SK-N-SH treated with all-trans-retinoic acid at 6 μM for 48 hours (cell line): ENCODE results near the gene CDK4.

Source experiments
- ARNTL ChIP-seq: fragments of 450-650 bp; formaldehyde crosslinking; IDR thresholded peaks from 2 replicates; pipeline ENCODE4 v1.5.0; 2020; ENCODE audit warnings: low read depth, mild to moderate bottlenecking, moderate library complexity, borderline replicate concordance
- CREB5 ChIP-seq: fragments of 250-450 bp; sonication (Bioruptor Pico); IDR thresholded peaks from 2 replicates; pipeline ENCODE4 v1.5.1; 2020; ENCODE audit warnings: low read depth, mild to moderate bottlenecking, moderate library complexity
- ISL1 ChIP-seq: fragments of 250-450 bp; sonication (Bioruptor Pico); IDR thresholded peaks from 2 replicates; pipeline ENCODE4 v2.1.2; 2022; ENCODE audit warnings: mild to moderate bottlenecking, moderate library complexity
- PATZ1 ChIP-seq: fragments of 250-450 bp; sonication (Bioruptor Pico); IDR thresholded peaks from 2 replicates; pipeline ENCODE4 v1.8.0; 2020; ENCODE audit warnings: mild to moderate bottlenecking, moderate library complexity, borderline replicate concordance
- POU6F1 ChIP-seq: fragments of 250-450 bp; sonication (Bioruptor Pico); IDR thresholded peaks from 2 replicates; pipeline ENCODE4 v1.8.0; 2021; ENCODE audit warnings: low read depth, mild to moderate bottlenecking, moderate library complexity, borderline replicate concordance
- RARB ChIP-seq: fragments of 250-450 bp; sonication (Bioruptor Pico); IDR thresholded peaks from 2 replicates; pipeline ENCODE4 v1.8.0; 2021; ENCODE audit warnings: mild to moderate bottlenecking, moderate library complexity
- SNAI2 ChIP-seq: fragments of 250-450 bp; sonication (Bioruptor Pico); IDR thresholded peaks from 2 replicates; pipeline ENCODE4 v1.5.0; 2020; ENCODE audit warnings: mild to moderate bottlenecking, moderate library complexity
- TOX ChIP-seq: fragments of 250-450 bp; sonication (Bioruptor Pico); IDR thresholded peaks from 2 replicates; pipeline ENCODE4 v1.8.0; 2021; ENCODE audit warnings: mild to moderate bottlenecking, moderate library complexity, borderline replicate concordance
- TSHZ2 ChIP-seq: fragments of 250-450 bp; sonication (Bioruptor Pico); IDR thresholded peaks from 2 replicates; pipeline ENCODE4 v1.5.0; 2020; ENCODE audit warnings: mild to moderate bottlenecking, moderate library complexity
- ZC3H10 ChIP-seq: fragments of 250-450 bp; sonication (Bioruptor Pico); IDR thresholded peaks from 2 replicates; pipeline ENCODE4 v1.5.1; 2021; ENCODE audit warnings: mild to moderate bottlenecking, moderate library complexity
- ZFP3 ChIP-seq: fragments of 250-450 bp; sonication (Bioruptor Pico); IDR thresholded peaks from 2 replicates; pipeline ENCODE4 v1.5.0; 2020; ENCODE audit warnings: mild to moderate bottlenecking, moderate library complexity
- ZFP30 ChIP-seq: fragments of 450-650 bp; formaldehyde crosslinking; IDR thresholded peaks from 2 replicates; pipeline ENCODE4 v1.5.0; 2022; ENCODE audit warnings: mild to moderate bottlenecking, moderate library complexity
- ZNF8 ChIP-seq: fragments of 450-650 bp; formaldehyde crosslinking; IDR thresholded peaks from 2 replicates; pipeline ENCODE4 v1.5.0; 2020; ENCODE audit warnings: mild to moderate bottlenecking, moderate library complexity

- no peak for TF ChIP-seq ZFP3
- TF ChIP-seq TOX (CRISPR knock-in tag) = no peak
- no peak for TF ChIP-seq CREB5 (CRISPR knock-in tag)
- no peak for TF ChIP-seq TSHZ2 (CRISPR knock-in tag)
- no peak for TF ChIP-seq SNAI2 (CRISPR knock-in tag)
- no peak for TF ChIP-seq POU6F1 (CRISPR knock-in tag)
- no peak for TF ChIP-seq ARNTL (CRISPR knock-in tag)
- TF ChIP-seq ZC3H10 = no peak
- no peak for TF ChIP-seq ISL1 (CRISPR knock-in tag)
- no peak for TF ChIP-seq ZNF8 (CRISPR knock-in tag)
- no peak for TF ChIP-seq ZFP30 (CRISPR knock-in tag)
- no peak for TF ChIP-seq RARB (CRISPR knock-in tag)
- TF ChIP-seq PATZ1 (CRISPR knock-in tag) = no peak
Observed at GRCh38 chr12:57797933-57798332, 45.8 kb upstream of the CDK4 start.
